Upper lobe of right lung (tissue), 1 donor: ENCODE data around the gene ABI1. TPM values are rescaled to one million over a fixed set of nuclear protein-coding genes. Genes with fewer than 3 reads are reported as not detected.

Source experiments
- ATAC-seq: fragments of 200-7000 bp; cut with Tn5 transposase; one replicate; pipeline ENCODE4 v1.9.1; 2020; ENCODE audit warnings: mild to moderate bottlenecking, moderate library complexity
- DNase-seq: peaks from one replicate; pipeline ENCODE4 v3.0.0-alpha.2; 2020
- H3K27ac ChIP-seq: fragments of 200-600 bp; one replicate; pipeline ENCODE4 v1.8.0; 2022
- H3K27me3 ChIP-seq: fragments of 200-600 bp; one replicate; pipeline ENCODE4 v1.8.0; 2022; ENCODE audit warnings: mild to moderate bottlenecking
- H3K36me3 ChIP-seq: fragments of 200-600 bp; one replicate; pipeline ENCODE4 v1.8.0; 2022
- H3K4me1 ChIP-seq: fragments of 200-600 bp; one replicate; pipeline ENCODE4 v1.8.0; 2022
- H3K4me3 ChIP-seq: fragments of 200-600 bp; one replicate; pipeline ENCODE4 v1.8.0; 2022; ENCODE audit warnings: mild to moderate bottlenecking
- H3K9me3 ChIP-seq: fragments of 200-600 bp; one replicate; pipeline ENCODE4 v1.8.0; 2022
- intact Hi-C: fragments of 100-400 bp; cut with DNase I; formaldehyde crosslinking; loops from one replicate; pipeline ENCODE4 v1.11.0; 2022
- total RNA-seq: library from RNA; stranded (reverse); fragmentation: NEBNext Ultra II Directional; extraction: Animal tissue kit (Norgen Biotek cat#: 25700); gene quantifications from one replicate; pipeline ENCODE4 v1.2.1, GENCODE V29; 2021
- TF ChIP-seq, protein P1 (sequence below): fragments of 200-600 bp; IDR thresholded peaks from one replicate; pipeline ENCODE4 v1.8.0; 2022; ENCODE audit warnings: antibody characterized with exemption
- donor health status: DM: no; HTN: yes; CAD: no; lungs with severe emphysema.

ABI1 gene
- total RNA-seq, 1 donor from 2014 or later = 52.4 TPM

DNA sequence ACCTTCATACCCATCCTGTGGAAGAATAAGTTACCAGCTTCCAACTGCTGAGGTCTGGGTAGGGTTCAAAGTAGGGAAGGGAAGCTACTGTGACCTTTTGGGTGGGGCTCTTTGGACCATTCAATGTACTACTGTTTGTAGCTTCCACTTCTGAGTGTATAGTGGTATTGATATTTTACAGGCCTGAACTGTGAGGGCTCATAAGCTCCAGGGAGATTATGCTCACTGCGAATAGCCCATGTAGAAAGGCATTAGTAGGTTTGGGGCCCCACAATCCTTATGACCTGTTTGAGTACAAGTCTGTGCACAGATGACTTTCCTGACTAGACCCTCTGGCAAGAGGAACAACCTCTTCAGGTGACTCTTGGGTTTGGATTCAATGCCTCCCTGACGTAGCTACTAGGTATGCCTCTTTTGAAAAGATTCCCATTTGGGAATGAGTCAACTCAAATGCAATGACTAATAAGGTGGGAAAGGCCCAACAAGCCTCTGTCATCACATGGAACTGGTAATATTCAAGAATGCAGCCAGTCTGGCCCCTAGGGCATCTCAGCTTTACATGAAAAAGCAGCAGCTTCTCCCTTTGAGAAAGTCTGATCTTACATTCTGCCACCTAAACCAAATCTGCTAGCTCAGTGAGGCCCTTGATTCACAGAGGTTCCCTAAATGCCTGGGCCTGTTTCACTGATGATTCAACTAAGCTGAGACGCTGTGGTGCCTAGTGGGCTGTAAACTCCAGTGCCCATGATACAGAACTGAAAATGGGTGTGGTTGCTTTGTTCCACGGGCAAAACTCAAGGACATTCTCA, 79.8 kb downstream of the ABI1 start:
- TF ChIP-seq, protein P1, sequence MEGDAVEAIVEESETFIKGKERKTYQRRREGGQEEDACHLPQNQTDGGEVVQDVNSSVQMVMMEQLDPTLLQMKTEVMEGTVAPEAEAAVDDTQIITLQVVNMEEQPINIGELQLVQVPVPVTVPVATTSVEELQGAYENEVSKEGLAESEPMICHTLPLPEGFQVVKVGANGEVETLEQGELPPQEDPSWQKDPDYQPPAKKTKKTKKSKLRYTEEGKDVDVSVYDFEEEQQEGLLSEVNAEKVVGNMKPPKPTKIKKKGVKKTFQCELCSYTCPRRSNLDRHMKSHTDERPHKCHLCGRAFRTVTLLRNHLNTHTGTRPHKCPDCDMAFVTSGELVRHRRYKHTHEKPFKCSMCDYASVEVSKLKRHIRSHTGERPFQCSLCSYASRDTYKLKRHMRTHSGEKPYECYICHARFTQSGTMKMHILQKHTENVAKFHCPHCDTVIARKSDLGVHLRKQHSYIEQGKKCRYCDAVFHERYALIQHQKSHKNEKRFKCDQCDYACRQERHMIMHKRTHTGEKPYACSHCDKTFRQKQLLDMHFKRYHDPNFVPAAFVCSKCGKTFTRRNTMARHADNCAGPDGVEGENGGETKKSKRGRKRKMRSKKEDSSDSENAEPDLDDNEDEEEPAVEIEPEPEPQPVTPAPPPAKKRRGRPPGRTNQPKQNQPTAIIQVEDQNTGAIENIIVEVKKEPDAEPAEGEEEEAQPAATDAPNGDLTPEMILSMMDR = no peak
- Histone ChIP-seq H3K9me3 (no peaks in the 10 kb centered on the region), H3K4me3 (no peak overlapping the region), H3K4me1 (peaks cover 16% of the 10 kb centered on the region), H3K36me3 (no peaks in the 10 kb centered on the region), H3K27ac (no peak overlapping the region), H3K27me3 (no peaks in the 10 kb centered on the region)
- intact Hi-C loops = no loop called here
- ATAC-seq (peak; percentile 69), DNase-seq (no peak)

DNA sequence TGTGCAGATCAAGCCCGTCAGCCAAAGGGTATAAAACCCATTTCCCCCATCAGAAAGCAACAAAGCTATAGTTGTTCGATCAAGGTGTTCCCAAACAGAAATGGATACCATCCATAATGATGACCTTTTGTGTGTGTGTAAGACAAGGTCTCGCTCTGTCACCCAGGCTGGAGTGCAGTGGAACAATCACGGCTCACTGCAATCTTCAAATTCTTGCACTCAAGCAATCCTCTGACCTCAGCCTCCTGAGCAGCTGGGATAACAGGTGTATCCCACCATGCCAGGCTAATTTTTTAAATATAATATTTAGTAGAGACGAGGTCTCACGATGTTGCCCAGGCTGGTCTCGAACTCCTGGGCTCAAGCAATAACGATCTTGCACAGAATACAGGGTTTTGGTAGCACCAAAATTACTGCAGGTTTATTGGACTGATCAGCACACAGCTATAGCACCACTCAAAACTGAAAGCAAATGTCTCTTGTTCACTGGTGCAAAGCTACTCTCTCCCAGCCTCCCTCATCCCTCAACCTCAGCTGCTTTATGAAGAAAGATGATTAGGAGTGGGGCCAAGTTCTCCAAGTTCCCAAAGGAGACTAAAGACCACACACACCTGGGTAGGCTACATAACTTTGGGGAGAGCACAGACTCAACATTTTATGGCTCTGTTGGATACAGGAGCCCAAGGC, 80.5 kb downstream of the ABI1 start:
- Histone ChIP-seq H3K27ac (no peak overlapping the region), H3K4me3 (no peak overlapping the region), H3K9me3 (no peaks in the 10 kb centered on the region), H3K4me1 (peaks cover 16% of the 10 kb centered on the region), H3K36me3 (no peaks in the 10 kb centered on the region), H3K27me3 (no peaks in the 10 kb centered on the region)
- DNase-seq (no peak), ATAC-seq (no peak)
- intact Hi-C loops = no loop called here
- TF ChIP-seq, protein P1 = no peak

DNA sequence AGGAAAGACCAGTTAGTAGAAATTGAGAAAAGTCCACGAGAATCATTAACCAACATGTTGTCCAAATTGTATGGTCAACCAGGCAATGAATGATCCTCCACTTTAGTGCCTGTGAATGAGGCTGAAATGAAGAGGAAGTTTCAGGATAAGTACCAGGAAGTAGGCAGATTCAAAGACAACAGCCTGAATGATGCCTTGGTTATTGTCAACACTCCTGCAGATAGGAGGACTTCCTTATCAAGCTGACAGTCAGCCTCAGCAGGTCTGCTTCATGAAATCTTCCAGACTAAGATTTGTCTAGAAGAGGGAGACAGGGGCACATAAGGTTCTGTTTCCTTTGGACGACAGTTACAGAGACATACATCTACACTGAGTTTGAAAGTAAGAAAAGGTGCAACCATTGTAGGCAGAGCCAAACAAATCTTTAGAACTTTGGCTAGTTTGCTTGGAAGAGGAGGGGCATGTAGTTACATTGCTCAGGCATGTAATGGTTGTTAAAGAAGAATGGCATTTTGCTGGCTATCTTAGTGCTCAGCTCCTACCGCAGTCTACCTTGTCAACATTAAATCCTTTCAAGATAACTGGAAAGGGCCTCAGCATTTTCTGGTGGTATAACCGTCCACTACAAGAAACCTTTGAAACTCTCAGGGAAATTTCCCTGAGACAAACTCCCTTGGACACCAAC, 81.4 kb downstream of the ABI1 start:
- Histone ChIP-seq H3K36me3 (no peaks in the 10 kb centered on the region), H3K27ac (no peak overlapping the region), H3K4me3 (no peak overlapping the region), H3K9me3 (no peaks in the 10 kb centered on the region), H3K4me1 (peaks cover 16% of the 10 kb centered on the region), H3K27me3 (no peaks in the 10 kb centered on the region)
- no peak for DNase-seq
- TF ChIP-seq, protein P1 = no peak
- peak; percentile 39 for ATAC-seq
- intact Hi-C loops = no loop called here

DNA sequence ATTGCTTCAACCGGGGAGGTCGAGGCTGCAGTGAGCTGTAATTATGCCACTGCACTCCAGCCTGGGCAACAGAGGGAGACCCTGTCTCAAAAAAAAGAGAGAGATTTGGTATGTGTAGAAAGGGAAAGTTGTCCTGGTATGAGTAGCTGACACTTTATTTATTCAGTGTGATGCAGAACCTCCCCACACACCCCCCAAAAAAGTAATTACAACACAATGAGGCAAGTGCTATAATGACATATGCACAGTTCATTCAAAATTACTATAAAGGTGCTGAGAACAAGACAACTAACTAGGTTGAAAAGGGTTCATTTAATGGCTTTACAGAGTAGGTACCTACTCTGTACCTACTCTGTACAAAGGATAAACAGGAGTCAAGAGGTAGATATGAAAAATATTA, 83.1 kb downstream of the ABI1 start:
- Histone ChIP-seq H3K4me3 (no peak overlapping the region), H3K4me1 (peaks cover 16% of the 10 kb centered on the region), H3K27ac (no peak overlapping the region), H3K9me3 (no peaks in the 10 kb centered on the region), H3K36me3 (no peaks in the 10 kb centered on the region), H3K27me3 (no peaks in the 10 kb centered on the region)
- no peak for DNase-seq
- no peak for ATAC-seq
- TF ChIP-seq, protein P1 = no peak
- intact Hi-C loops = no loop called here

DNA sequence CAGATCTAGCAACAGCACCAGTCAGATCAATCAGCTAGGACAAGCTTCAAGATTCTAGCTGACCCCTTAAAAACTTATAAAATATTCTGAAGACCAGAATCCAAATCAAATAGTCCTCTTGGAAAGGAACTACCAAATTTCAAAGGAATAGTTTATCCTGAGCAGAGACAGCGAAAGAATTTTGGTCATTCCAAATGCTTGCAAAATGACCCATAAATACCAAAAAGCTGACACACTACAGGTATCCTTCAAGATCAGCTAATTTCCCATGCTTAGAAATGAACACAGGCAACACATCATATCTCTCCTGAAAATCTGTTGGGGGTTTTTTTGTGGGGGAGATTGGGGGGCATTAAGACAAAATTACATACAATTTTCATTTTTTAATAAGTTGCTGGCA, 84.5 kb downstream of the ABI1 start:
- TF ChIP-seq, protein P1 = no peak
- peaks cover 10% of the 10 kb centered on the region for H3K4me1 ChIP-seq
- DNase-seq (no peak), ATAC-seq (no peak)
- H3K36me3 ChIP-seq = no peaks in the 10 kb centered on the region
- no peak overlapping the region for H3K27ac ChIP-seq
- no peak overlapping the region for H3K4me3 ChIP-seq
- intact Hi-C loops = no loop called here
- H3K27me3 ChIP-seq = no peaks in the 10 kb centered on the region
- H3K9me3 ChIP-seq = no peaks in the 10 kb centered on the region
